ENCODE measurements around the gene OLFM1. TPM values are rescaled to one million over a fixed set of nuclear protein-coding genes. Genes with fewer than 3 reads are reported as not detected.
"Not testable (repeated sequence)": the region's sequence is repeated elsewhere in the genome, so short reads cannot be mapped to it uniquely, and the experiment has no call there.

OLFM1 gene
- total RNA-seq, 4 donors from 2014 or later = 0.64 to 17.5 (median 10.9) TPM

GRCh38 chr9:135148386-135148785 is 60.9 kb downstream of the OLFM1 start:
- intact Hi-C loops (cut with DNase I) = no loop called here
- no peaks in the 10 kb centered on the region for H3K36me3 ChIP-seq
- no peak overlapping the region for H3K4me3 ChIP-seq
- DNase-seq = no peak
- 90 to 92% methylated on average over 2 to 6 of the region's 7 CpGs for WGBS, 2 donors
- peaks cover 0 to 60% (median 0%) of the 10 kb centered on the region in 4 donors for H3K27me3 ChIP-seq
- no peaks in the 10 kb centered on the region for H3K9me3 ChIP-seq
- no peak for TF ChIP-seq POLR2A (IDR thresholded peaks at IDR 0.05)
- no peak for TF ChIP-seq CTCF (IDR thresholded peaks at IDR 0.05)
- H3K4me1 ChIP-seq = peaks cover 0 to 20% (median 14%) of the 10 kb centered on the region in 3 donors
- H3K27ac ChIP-seq = no peak overlapping the region

DNA sequence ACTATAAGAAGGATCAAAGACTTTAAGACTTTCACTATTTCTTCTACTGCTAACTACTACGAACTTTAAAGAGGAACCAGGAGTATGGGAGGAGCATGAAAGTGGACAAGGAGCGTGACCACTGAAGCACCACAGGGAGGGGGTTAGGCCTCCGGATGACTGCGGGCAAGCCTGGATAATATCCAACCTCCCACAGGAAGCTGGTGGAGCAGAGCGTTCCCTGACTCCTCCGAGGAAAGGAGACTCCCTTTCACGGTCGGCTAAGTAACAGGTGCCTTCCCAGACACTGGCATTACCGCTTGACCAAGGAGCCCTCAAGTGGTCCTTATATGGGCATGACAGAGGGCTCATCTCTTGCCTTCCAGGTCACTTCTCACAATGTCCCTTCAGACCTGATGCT is 62.4 kb downstream of the OLFM1 start:
- H3K27ac ChIP-seq; H3K4me3 ChIP-seq; H3K36me3 ChIP-seq; H3K9me3 ChIP-seq; intact Hi-C loops (cut with DNase I); DNase-seq; H3K4me1 ChIP-seq: not testable (repeated sequence)
- peaks cover 0 to 61% (median 0%) of the 10 kb centered on the region in 4 donors for H3K27me3 ChIP-seq
- 78 to 90% methylated on average over 4 to 8 of the region's 9 CpGs for WGBS, 2 donors

- Histone ChIP-seq H3K27ac (no peak overlapping the region), H3K9me3 (no peaks in the 10 kb centered on the region), H3K4me1 (peaks cover 0 to 7% (median 2%) of the 10 kb centered on the region in 3 donors), H3K27me3 (peaks cover 0 to 62% (median 0%) of the 10 kb centered on the region in 4 donors), H3K36me3 (no peaks in the 10 kb centered on the region), H3K4me3 (no peak overlapping the region)
- no peak for TF ChIP-seq POLR2A (IDR thresholded peaks at IDR 0.05)
- TF ChIP-seq CTCF (IDR thresholded peaks at IDR 0.05) = no peak
- intact Hi-C loops (cut with DNase I) = no loop called here
- 94% methylated on average over 5 of the region's 11 CpGs; no CpG with 5 or more reads in 1 of the 2 donors for WGBS, 2 donors
- DNase-seq = no peak
Measured at GRCh38 chr9:135150981-135151380, 63.5 kb downstream of the OLFM1 start.

DNA sequence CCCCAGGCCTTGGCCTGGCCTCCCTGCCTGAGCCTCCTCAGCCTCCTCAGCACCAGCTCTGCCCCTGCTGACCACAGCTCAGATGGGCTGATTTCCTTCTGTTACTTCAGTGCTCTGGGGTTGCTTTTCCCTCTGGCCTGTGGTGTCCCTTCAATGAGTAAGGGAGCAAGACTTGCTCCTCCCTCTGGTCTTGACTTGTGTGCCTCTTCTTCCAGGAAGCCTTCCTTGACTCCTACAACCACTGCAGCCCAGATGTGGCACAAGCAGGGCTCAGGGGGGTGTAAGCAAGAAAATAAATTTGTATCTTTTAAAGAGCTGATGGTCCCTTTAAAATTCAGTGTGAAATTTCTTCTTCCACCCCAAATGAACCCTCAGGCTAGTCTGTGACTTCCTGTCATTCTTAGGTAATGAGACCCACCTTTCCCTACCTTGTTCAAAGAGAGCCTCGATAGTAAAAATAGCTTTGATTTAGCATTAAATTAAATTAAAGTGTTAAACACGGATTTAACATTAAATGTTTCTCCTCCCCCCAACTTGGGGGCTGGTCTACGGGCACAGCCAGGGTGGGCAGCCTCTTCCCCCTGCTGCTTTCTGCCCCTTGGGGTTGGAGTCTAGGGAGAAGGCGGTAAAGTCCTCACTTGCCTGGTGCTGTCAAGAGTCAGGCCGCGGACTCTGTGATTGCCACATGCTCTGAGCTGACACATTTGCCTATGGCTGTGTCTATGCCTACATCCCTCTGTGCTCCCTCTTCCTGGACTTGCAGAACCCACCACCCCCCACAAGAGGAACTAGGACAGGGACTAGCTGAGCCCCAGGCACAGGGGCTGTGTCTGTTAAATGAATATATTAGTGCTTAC is 64.5 kb downstream of the OLFM1 start:
- DNase-seq = no peak
- Histone ChIP-seq H3K27ac (no peak overlapping the region), H3K4me1 (peaks cover 0 to 7% (median 2%) of the 10 kb centered on the region in 3 donors), H3K4me3 (no peak overlapping the region), H3K36me3 (no peaks in the 10 kb centered on the region), H3K27me3 (peaks cover 0 to 60% (median 0%) of the 10 kb centered on the region in 4 donors), H3K9me3 (no peaks in the 10 kb centered on the region)
- WGBS, 2 donors = 61 to 67% methylated on average over 4 to 6 of the region's 6 CpGs
- intact Hi-C loops (cut with DNase I) = no loop called here
- TF ChIP-seq CTCF (IDR thresholded peaks at IDR 0.05) = no peak
- TF ChIP-seq POLR2A (IDR thresholded peaks at IDR 0.05) = no peak

DNA sequence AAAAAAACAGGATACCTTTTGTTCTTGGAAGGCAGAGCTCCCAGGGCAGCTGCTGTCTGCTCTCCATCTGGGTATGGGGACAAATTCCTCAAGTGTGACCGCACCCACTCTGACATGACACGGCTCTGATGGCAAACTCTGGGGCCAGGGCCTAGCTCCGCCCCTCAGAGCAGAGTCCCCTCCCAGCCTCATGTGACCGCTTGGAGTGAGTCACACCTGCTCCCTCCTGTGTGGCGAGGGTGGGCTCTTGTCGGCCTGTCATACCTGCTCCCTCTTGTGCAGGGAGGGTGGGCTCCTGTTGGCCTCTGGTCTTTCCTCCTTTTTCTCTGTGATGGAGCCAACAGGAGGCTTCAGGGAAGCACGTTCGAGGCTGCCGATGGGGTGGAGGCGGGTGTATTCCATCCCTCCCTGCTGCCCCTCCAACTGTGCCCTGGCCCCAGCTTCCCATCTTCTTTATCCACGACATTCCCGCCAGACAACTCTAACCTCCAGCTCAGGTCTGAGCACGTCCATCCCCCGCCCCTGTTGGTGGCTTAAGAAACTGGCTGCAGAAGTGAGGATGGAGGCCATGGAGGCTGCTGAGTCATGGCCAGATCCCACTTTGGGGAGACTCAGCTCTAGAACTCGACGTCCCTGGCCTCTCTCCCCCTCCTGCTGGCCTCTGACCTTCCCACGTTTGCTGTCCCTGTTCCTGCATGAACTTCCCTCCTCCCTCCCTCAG is 65.3 kb downstream of the OLFM1 start:
- 20 to 34% methylated on average over 8 to 11 of the region's 17 CpGs for WGBS, 2 donors
- Histone ChIP-seq H3K27ac (no peak overlapping the region), H3K9me3 (no peaks in the 10 kb centered on the region), H3K36me3 (no peaks in the 10 kb centered on the region), H3K4me1 (peaks cover 0 to 7% (median 2%) of the 10 kb centered on the region in 3 donors), H3K4me3 (no peak overlapping the region), H3K27me3 (peaks cover 0 to 53% (median 0%) of the 10 kb centered on the region in 4 donors)
- no peak for DNase-seq
- intact Hi-C loops (cut with DNase I) = no loop called here
- TF ChIP-seq POLR2A (IDR thresholded peaks at IDR 0.05) = no peak
- no peak for TF ChIP-seq CTCF (IDR thresholded peaks at IDR 0.05)

Measured in esophagus squamous epithelium (tissue), 5 donors.